RWPE1 (cell line): ENCODE data around the gene MDK.

Experiments used
- CTCF ChIA-PET: fragments of 350-600 bp; sonication (Branson Sonifier 250); formaldehyde crosslinking; extraction: SDS; loops from one replicate; lab custom pipeline; 2021; lab: Yijun Ruan, JAX
- POLR2A ChIA-PET: fragments of 400-600 bp; formaldehyde crosslinking; extraction: SDS; loops from one replicate; lab custom pipeline; 2020; ENCODE audit warnings: antibody characterized with exemption; ENCODE audit not compliant: low non-redundant PET; lab: Yijun Ruan, JAX
- DNase-seq: peaks from one replicate; pipeline ENCODE4 v3.0.0; 2012; ENCODE audit warnings: low spot score
- H3K27ac ChIP-seq: fragments of 450-650 bp; 2 replicates; pipeline ENCODE4 v1.5.1; 2017
- CTCF ChIP-seq: fragments of 450-650 bp; conservative IDR thresholded peaks from 2 replicates; pipeline ENCODE4 v1.5.1; 2017; ENCODE audit warnings: low read depth, mild to moderate bottlenecking

The MDK gene

GRCh38 chr11:46388619-46389449 lies 7.4 kb downstream of the MDK start:
- DNase-seq = no peak
- TF ChIP-seq CTCF = no peak
- ChIA-PET POLR2A (no interaction called here), CTCF (interaction anchor here (0.6 to 2.3 kb wide), 26 partner anchors 9 to 687 kb away, joined by 3 to 13 read pairs (median 3); no protein-coding TSS in a partner anchor)
- H3K27ac ChIP-seq = no peak overlapping the region

DNA sequence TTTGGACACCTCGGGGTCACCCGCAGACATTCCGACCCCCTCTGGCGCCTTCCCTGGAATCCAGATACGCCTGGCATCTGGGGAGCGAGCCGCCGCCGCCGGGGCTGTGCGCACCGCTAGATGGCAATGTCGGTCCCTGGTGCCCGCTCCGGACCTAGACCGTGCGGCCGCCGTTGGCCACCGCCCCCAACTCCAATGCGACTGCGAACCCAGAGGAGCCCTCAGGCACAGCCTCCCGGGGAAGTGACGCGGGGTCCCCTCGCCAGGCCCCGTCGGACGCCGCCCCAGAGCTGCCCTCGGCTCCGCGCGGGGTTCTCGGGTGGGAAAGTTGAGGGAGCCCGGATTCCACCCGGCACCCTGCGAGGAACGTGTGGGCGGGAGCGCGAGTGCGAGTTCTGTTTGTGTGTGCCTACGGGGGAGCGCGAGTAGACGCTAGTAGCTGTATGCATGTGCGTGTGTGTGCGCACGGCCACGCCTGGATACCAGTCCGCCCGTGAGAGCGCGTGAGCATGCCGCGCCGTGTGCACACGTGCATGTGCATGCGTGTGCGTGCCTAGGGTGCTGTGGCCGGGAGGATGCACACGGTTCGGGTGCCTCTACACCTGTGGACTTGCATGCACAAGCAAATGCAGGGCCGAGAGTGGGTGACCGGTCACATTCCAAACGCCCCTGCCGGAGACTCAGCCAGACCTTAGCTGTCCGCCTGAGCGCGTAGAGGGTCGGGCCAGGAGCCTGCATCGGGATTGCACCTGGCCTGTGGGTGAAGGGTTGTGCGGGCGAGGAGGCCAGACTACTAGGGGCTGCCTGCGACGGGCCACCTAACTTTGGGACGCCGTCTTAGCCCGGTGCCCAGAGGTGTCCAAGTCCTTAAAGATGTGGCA lies 8.2 kb downstream of the MDK start:
- peak; percentile 96 for TF ChIP-seq CTCF
- ChIA-PET POLR2A (no interaction called here), CTCF (interaction anchor here (0.6 to 2.3 kb wide), 29 partner anchors 9 to 795 kb away, joined by 3 to 13 read pairs (median 3); no protein-coding TSS in a partner anchor)
- H3K27ac ChIP-seq = no peak overlapping the region
- peak; percentile 81 for DNase-seq

- no peak for TF ChIP-seq CTCF
- ChIA-PET CTCF (interaction anchor here (0.6 to 2.3 kb wide), 12 partner anchors 9 to 215 kb away, joined by 3 to 11 read pairs (median 4); no protein-coding TSS in a partner anchor), POLR2A (interaction anchor here (0.6 kb wide), 1 partner anchor 136 kb away, joined by 9 read pairs; no protein-coding TSS in a partner anchor)
- DNase-seq = no peak
- no peak overlapping the region for H3K27ac ChIP-seq
Measured at GRCh38 chr11:46390331-46391171, 9.1 kb downstream of the MDK start.

DNA sequence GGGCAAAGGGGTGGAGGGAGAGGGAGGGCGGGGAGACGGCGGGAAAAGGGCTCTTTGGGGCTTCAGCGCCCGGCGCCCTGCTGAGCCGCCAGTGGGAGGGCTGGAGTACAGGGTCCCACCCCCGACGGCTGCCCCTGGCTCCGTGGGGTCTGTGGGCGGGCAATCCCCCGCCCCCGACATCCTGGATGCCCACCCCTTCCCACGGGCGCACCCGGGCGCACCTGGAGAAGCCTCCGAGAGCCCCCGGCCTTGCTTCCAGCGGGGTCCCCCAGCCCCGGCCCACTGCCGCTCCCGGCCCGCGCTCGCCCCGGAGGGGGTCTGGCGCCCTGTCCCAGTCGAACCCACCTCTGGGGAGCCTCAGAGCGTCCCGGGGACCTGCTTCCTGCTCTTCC lies 9.7 kb downstream of the MDK start:
- H3K27ac ChIP-seq = no peak overlapping the region
- no peak for TF ChIP-seq CTCF

DNA sequence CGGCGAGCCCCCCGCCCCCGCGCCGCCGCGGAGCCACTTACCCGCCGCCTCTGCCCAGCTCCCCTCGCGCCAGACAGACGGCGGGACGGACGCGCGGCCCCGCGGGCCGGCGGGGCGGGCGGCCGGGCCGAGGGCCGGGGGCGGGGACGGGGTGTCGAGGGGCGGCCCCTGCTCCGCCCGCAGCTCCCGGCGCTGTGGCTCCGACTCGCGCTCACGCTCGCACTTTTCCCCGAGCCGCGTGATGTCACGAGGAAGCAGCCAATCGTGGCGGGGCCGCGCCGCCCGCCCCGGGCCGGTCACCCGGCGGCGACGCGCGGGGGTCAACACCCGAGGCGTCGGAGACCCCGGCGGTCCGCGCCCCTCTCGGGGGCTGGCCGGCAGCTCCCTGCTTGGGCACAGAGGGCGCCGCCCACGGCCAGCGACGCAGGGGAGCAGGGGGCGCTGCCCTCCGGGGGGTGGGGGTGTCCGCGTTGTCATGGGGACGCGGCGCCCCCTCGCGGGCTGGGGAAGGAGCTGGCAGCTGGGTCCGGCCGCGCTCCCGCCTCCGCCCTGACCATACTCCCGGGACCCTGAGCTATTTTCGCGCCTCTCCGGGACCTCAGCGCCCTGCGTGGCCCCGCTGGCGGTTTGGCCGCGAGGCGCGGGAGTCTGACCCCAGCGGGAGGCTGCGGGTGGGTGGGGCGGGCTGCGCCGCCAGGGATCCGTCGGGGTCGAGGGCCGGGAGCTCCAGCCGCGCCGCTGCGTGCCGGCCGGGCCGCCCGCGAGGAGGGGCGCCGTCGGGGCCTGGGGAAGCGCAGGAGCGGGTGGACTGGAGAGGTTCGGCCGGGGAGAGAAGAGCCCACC lies 10.3 kb downstream of the MDK start, which contains the start of gene CHRM4:
Gene CHRM4, minus strand, starts transcription at position 199 of the 843 bp plus-strand sequence. CDS start 5,219 bp downstream, outside the sequence.
- CTCF ChIA-PET = interaction anchor here (0.5 to 1.5 kb wide), 15 partner anchors 8 to 451 kb away, joined by 3 to 7 read pairs (median 4); no protein-coding TSS in a partner anchor
- DNase-seq = peak; percentile 51
- H3K27ac ChIP-seq = no peak within 1 kb of the TSS
- TF ChIP-seq CTCF = peak; percentile 37; the same call in 1 of the 2 replicates
- POLR2A ChIA-PET = no interaction called here

More for the DNA sequence above, 9.7 kb downstream of the MDK start:
- POLR2A ChIA-PET = no interaction called here
- DNase-seq = no peak
- CTCF ChIA-PET = interaction anchor here (0.7 to 1.5 kb wide), 7 partner anchors 15 to 450 kb away, joined by 3 to 5 read pairs (median 4); no protein-coding TSS in a partner anchor
